GM21390 (cell line): ENCODE results near the gene LHFPL2.
"Not testable (repeated sequence)": the region's sequence is repeated elsewhere in the genome, so short reads cannot be mapped to it uniquely, and the experiment has no call there.

Experiments
- ATAC-seq: cut with Tn5 transposase; IDR thresholded peaks from one replicate; pipeline ENCODE4 v1.9.1; 2021; ENCODE audit not compliant: unreplicated experiment

LHFPL2 gene

GRCh38 chr5:78487846-78488245 lies 160.7 kb downstream of the LHFPL2 start:
- ATAC-seq = no peak

DNA sequence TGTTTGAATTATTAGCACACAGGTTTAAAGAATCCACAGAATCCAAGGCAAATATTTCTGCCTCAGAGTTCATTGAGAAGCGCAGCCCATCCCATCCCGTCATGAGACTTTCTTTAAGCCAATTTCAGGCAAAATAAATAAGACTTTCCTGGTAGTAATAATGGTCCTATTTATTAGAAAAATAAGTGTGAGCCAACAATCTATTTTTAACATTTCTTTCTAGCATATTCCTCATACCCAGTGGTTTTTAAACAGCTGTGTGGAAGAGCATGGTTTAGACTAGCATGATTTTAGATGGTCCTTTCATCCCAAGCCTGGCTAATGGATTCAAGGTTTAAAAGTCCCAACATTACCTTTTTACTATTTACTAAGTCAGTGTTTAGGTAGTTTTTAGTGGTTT lies 162.4 kb downstream of the LHFPL2 start:
- no peak for ATAC-seq

- no peak for ATAC-seq
These were observed 164.6 kb downstream of the LHFPL2 start for GRCh38 chr5:78483809-78484521.

DNA sequence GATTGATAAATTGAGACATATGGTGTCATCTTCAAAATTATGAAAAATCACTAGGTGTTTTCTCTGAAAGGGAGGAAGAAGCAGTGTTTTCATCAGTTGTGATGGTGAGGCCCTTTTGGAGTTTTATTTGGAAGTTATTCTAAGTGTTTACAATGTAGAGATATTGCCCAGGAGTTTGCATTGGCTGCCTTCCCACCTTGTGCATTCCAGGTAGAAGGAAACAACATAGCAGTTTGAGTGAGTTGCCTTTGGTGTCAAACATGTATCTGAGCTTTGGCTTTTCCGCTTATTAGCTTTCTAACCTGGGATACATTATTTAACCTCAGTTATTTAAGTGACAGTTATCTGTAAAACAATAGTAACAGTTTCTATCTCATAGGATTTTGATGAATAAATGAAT lies 165.6 kb downstream of the LHFPL2 start:
- no peak for ATAC-seq

DNA sequence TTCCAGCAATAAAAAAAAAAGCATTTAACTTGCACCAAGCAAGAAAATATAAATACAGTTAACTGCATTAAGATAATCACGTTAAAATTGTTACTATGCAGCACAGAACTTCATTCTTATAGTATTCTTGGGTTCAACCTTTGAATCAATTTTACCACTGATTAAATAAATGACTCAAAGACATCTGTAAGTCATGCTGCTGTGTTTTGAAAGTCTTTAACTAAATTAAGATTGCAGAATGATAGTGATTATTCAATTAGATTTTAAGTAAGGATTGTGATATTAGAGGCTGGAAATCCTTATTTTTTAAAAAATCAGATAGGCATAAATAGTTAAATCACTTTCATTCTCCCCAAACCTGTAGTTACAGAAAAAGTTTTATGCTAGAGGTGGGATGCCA lies 171.8 kb downstream of the LHFPL2 start:
- ATAC-seq = no peak

GRCh38 chr5:78475370-78475769 lies 173.2 kb downstream of the LHFPL2 start:
- no peak for ATAC-seq

DNA sequence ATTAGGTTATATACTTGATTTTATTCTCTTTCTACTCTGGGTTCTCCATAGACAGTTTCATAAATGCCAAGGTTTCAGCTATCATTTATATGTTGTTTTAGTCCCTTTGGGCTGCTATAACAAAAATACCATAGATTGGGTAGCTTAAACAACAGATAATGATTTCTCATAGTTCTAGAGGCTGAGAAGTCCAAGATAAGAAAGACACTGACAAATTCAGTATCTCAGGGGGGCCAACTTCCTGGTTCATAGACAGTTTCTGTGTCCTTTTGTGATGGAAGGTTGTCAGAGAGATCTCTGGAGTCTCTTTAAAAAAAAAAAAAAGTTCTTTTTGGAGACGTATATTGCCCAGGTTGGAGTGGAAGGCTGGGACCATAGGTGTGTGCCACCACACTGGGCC lies 174.8 kb downstream of the LHFPL2 start:
- no peak for ATAC-seq

GRCh38 chr5:78472469-78473106 lies 176.0 kb downstream of the LHFPL2 start:
- ATAC-seq = no peak

- no peak for ATAC-seq
These were observed 176.7 kb downstream of the LHFPL2 start for GRCh38 chr5:78471896-78472295.

DNA sequence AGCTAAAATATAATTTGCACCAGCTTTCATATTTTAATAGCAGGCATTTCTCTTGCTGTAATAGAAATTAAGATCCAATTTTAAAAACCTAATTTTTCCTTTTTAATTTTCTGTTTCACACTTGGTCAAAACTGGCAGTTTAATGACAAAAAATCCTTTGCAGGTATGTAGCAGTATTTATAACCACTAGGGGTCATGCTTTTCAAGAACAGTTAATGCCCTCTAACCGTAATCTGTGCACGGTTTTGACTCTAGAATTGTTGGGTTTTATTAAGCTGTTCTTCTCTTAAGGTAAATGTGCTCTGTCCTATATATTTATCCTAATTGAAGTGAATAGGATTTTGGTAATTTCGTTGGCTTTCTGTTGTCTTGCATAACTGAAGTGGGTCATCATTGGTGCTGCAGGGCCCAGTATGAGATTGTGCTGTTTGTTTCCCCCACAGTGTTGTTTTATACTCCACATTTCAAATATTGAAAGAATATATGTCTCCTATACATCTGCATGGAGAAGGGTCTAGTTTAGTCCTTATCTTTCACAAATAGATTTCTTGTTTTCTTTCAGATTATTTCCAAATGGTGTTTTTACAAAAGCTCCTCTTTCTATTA lies 180.7 kb downstream of the LHFPL2 start:
- ATAC-seq = no peak

- no peak for ATAC-seq
These were observed 181.4 kb downstream of the LHFPL2 start for GRCh38 chr5:78467140-78467539.

DNA sequence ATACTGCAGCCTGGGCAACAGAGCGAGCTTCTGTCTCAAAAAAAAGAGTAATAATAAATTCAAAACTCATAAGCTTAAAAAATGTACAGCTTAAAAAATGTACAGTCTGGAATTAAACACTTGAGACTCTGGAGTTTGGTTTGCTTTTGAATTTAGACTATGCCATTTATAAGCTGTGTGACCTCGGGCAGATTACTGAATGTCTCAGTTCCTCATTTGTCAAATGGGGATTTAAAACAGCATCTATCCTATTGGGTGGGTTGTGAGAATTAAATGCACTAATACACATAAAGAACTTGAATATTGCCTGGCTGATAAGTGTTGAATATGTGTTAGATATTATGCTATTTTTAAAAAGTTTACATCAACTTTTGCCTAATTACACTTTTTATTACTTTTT lies 189.7 kb downstream of the LHFPL2 start:
- no peak for ATAC-seq

- ATAC-seq = not testable (repeated sequence)
These were observed 191.1 kb downstream of the LHFPL2 start for GRCh38 chr5:78457507-78457906.

GRCh38 chr5:78449103-78449502 lies 199.5 kb downstream of the LHFPL2 start:
- ATAC-seq = no peak

GRCh38 chr5:78447775-78448424 lies 200.7 kb downstream of the LHFPL2 start:
- no peak for ATAC-seq
